Body of pancreas (tissue), 4 donors: Measurements from ENCODE around the gene AP3D1.

Experiments
- POLR2A ChIP-seq, 3 donors: fragments of 450-650 bp; IDR thresholded peaks; one replicate each; pipeline ENCODE4 v1.6.1; 2016; ENCODE audit warnings: antibody characterized with exemption in 3 of 3, mild to moderate bottlenecking in 2 of 3
- TF ChIP-seq, protein P1 (sequence below), 7 experiments: fragments of 450-650 bp in 4 of 7; fragments of 200-600 bp in 3 of 7; sonication (generic) in 3 of 7; IDR thresholded peaks; one replicate each; pipeline ENCODE4 v1.5.1; 2016 to 2019; ENCODE audit warnings: antibody characterized with exemption in 7 of 7

DNA sequence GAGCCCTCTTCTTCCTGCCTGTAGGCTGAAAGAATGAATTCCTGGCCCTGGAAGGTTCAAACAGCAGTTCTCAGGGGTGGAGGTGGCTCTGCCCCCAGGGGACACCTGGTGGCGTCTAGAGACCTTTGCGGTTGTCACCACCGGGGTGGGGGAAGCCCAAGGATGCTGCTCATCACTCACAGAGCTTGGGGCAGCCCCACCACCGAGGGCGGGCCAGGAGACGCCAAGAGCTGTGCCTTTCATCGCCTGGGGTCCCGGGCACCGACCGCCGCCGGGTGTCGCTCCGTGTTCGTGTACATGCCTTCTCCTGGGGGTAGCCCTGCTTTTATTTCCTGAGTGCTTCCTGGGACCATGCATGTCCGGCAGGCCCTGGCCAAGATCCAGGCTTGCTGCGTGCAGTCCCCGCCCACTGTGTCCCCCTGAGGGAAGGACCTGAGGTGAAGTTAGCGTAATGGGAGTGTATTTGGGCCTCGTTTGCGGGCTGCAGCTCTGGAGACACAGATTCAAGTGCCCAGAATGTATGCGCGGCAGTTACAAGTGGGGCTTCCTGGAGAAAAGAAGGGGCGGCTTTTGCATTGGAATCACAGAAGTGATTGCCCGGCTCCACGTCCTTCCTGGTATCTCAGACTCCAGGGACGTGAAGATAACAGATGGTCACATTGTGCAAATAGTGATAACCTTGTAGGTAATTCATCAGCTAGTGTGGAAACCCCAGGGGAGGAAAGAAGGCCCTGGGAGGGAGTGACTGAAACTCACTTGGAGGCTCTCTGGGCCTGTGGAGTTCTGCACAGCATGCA, 20.2 kb upstream of the AP3D1 start:
- TF ChIP-seq, protein P1, sequence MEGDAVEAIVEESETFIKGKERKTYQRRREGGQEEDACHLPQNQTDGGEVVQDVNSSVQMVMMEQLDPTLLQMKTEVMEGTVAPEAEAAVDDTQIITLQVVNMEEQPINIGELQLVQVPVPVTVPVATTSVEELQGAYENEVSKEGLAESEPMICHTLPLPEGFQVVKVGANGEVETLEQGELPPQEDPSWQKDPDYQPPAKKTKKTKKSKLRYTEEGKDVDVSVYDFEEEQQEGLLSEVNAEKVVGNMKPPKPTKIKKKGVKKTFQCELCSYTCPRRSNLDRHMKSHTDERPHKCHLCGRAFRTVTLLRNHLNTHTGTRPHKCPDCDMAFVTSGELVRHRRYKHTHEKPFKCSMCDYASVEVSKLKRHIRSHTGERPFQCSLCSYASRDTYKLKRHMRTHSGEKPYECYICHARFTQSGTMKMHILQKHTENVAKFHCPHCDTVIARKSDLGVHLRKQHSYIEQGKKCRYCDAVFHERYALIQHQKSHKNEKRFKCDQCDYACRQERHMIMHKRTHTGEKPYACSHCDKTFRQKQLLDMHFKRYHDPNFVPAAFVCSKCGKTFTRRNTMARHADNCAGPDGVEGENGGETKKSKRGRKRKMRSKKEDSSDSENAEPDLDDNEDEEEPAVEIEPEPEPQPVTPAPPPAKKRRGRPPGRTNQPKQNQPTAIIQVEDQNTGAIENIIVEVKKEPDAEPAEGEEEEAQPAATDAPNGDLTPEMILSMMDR (IDR thresholded peaks at IDR 0.05), result peak in 2 of 7 experiments; percentile 12
- peak in 1 of 3 donors; percentile 40 for TF ChIP-seq POLR2A (IDR thresholded peaks at IDR 0.05)
